CD4-positive, alpha-beta T cell treated with Interleukin-15 for 4 hours (primary cell): ENCODE measurements around the gene CLNK.

Source experiments
- DNase-seq: peaks from one replicate; pipeline ENCODE4 v3.0.0-alpha.2; 2020; ENCODE audit warnings: low spot score

Gene CLNK

DNA sequence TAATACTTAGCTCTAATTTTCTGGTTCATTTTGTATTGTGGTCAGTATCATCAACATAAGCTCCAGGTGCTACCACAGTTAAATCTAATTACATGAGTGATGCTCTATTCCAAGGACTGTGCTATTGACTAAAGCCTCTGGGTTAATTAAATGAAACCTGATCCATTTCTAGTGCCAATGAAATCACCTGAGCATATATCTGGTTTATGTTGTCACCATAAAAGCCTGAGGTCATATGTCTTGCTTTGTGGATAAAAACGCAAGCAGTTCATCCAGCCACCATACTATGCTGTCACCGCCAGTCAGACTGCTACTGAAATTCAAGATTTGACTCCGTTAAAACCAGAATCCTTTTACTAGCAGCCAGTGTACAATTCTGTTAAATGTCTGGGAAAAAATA is 163.1 kb downstream of the CLNK start:
- DNase-seq, result no peak

DNA sequence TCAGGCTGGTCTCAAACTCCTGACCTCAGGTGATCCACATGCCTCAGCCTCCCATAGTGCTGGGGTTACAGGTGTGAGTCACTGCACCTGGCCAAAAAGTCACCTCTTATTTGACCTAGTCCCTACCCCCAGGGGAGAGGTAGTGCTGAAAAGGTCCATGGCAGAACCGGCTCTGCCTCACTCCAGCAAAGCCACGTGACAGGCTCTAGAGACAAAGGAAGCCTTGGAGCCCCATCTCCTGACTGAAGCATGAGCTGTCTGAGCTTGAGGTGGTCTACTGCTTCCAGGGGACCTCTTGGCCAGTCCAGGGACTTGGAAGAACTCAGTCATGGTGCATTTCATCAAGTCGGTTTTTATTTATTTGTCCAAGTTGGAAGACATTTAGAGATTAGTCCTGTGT is 174.8 kb downstream of the CLNK start:
- DNase-seq, result no peak

DNA sequence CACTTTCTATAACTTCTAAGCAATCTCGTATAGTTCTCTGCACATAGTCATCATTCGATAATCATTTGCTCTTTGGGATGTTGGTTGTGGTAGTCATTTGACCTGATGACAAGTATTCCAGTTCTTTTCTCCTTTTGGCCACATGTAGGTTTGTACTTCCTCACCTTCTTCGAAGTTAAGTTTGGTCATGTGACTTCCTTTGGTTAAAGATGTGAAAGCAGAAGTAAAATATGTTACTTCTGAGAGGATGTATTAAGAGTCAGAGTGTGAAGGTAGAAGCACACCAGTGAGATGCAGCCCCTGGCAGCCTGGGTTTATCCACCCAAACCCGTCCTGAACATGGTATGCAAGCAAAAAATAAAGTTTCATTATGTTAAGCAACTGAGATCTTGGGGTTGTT is 178.5 kb downstream of the CLNK start:
- no peak for DNase-seq

DNA sequence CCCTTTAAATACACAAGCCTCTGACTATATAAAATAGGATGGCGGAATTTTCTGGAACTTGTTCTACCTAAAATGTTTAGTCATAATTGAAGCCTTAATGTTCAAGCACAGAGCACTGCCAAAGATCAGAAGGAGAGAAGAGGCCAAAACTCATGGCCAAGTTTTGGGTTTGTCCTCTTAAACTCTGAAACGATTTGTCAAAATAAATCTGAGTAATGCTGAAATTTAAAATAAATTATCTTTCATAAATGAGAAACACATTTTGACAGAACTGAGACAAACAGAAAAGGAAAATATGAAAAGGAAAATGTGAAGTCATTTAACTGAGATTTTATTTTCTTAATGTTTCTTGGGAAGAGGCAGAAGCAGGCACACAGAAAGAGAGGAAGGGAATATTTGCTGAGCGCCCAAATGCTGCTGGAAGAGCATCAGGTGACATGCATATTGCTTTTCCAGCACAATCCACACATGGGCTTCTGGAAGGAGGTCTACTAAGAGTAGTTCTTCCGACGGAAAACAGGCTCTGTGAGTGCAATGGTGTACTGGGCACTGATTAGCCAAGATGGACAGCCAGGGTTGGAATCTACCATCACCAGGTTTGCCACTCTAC is 179.9 kb downstream of the CLNK start:
- no peak for DNase-seq

DNA sequence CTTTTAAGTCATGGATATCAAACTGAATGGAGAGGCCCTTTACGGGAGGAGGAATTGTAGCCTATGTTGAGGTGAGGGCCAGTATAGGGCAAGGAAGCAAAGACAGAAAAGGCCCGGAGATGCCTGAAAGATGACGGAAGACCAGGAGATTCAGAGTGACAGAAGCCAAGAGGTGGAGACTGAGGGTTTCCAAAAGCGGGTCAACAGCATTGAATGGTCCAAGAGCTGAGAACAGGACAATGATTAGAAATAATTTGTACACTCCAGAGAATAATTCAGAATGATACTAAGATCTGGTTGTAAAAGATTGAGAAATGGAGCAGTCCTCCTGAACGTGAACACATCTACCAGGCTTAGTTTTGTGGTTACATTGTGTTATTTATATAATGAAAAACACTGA is 181.9 kb downstream of the CLNK start:
- no peak for DNase-seq

DNA sequence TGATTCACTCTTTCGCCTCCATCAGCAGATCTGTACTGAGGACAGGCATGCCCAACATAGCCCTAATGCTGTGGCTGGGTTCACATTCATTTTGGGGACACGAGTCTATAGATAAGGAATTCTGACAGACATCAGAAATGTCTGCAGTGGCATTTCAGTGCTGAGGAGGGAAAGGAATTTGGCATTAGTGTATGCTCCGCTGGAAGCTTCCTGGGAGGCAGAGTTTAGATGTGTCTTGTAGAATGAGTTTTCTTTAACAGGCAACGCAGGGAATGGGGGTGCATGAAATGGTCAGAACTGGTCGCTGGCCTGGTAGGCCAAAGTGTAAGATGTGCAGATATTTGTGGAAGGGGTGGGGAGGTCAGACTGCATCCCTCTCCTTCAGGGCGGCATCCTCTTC is 183.8 kb downstream of the CLNK start:
- no peak for DNase-seq

DNA sequence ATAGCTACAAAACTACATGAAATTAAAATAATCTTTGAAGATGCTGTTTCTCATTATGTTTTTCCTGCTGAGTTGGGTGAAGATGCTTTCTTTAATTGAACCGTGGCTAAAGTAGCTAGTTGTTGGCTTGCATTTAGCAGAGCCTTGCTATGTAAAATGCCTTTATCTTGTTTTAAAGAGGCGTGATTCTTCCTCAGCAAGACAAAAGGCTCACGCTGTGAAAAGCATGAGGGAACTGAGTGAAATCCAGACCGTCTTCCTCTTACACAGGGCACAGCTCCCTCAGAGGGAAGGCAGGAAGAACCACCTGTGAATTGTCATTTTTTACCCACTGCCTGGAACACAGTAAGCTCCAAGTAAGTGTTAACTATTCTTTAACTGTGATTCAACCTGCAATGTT is 188.4 kb downstream of the CLNK start:
- DNase-seq, result no peak

DNA sequence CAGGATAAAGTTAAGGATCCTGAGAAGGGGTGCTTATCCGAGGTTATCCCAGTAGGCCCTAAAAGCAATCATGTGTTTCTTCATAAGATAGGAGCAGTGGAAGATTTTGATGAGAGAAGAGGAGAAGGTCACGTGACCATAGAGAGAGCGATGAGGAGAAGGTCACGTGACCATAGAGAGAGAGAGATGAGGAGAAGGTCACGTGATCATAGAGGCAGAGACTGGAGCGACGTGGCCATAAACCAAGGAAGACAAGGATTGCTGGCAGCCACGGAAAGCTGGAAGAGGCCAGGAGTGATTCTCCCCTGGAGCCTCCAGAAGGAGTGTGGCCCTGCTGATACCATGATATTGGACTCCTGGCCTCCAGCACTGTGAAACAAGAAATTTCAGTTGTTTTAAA is 188.9 kb downstream of the CLNK start:
- no peak for DNase-seq

DNA sequence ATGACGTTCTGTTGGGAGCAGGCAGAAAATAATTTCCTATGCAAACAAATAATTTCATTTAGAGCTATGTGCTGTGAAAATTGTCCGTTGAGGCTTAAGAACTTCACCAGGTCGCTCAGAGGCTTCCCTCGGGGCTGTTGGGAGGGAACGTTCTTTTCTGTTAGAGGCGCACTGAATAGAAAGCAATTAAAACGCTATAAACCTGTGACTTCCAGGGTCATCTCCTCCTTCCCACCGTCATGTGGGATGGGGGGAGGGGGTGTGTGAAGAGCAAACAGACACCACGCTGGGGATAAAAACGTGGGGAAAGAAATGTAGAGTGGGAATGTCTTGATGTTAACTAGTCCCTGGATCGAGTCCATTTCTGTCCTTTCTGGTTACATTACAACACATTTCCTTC is 192.1 kb downstream of the CLNK start:
- DNase-seq, result no peak

DNA sequence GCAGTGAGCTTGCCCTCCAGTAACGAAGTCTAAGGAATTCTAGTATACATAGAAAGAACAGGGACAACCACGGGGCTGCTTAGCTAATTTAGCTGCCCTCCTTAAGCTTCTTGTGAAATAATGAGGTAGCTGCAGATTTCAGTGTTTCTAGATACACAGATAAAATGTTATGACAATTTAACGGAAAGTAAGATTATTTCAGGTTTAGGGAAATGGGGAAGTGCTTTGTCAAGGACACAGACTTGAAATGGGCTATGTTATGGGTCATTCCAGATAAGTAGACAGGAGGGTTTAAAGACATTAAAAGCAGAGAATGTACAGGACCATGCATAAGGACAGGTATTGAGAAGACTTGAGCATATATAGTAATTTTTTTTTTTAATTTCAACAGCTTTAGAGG is 193.2 kb downstream of the CLNK start:
- no peak for DNase-seq

DNA sequence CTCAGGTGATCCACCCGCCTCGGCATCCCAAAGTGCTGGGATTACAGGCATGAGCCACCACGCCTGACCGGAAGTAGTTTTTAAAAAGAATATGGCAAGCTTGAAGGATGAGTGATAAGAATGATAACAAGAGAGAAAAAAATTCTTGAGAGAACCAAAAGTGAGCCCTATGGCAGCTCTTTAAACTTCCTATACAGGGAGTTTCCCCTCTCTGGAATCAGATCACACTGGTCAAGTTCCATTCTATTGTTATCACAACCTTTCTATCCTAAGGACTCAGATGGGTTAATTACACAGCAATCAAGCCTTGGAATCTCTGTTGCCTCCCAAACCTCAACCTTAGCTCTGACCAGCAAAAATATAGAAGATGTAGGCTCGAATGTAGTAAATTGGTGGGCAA is 193.6 kb downstream of the CLNK start:
- no peak for DNase-seq

DNA sequence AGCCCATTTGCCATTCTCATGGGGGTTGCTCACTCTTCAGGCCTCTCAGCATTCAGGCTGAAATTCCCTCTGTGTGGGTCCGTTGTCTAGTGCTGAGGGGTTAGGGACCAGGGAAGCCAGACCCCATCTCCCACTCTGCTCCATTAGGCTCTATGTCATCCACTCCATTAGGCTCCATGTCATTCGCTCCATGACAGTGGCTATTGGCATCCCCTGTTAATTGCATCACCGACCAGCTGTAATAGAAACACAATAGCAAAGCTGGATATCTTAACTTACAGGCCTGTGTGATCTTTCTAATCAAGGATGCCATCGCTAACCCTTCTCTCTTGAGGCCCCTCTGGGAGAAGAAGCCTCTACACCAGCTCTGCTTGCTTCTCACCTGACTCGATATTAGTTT is 201.7 kb downstream of the CLNK start:
- no peak for DNase-seq

DNA sequence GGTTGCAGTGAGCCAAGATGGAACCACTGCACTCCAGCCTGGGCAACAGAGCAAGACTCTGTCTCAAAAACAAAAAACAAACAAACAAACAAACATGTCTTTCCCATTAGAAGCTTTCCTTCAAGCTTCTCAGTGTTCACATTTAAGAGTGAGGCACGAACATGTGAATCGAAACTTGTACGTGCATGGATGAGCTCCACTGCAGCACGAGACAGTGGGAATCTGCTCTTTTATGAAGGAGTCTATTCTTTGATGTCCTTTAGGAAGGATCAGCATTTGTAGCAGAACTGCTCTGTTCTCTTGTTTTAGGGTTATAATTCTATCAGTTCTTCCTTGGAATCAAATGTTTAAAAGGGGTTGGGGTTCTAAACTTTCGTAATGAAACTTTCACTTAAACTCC is 204.0 kb downstream of the CLNK start:
- no peak for DNase-seq

DNA sequence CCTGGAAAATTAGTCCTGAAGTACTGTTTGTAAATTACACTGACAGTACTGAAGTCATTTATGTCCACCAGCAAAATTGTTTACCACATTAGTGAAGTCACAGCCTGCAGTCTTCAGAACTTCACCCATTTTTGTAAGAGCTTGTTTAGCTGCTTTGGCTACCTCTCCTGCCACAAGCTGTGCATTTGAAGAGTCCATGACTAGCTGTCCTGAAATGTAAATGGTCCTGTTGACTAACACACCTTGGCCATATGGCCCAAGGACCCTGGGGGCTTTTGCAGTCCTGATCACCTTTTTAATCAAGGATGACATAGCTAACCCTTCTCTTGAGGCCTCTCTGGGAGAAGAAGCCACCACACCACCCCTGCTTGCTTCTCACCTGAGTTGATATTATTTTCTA is 205.9 kb downstream of the CLNK start:
- no peak for DNase-seq

DNA sequence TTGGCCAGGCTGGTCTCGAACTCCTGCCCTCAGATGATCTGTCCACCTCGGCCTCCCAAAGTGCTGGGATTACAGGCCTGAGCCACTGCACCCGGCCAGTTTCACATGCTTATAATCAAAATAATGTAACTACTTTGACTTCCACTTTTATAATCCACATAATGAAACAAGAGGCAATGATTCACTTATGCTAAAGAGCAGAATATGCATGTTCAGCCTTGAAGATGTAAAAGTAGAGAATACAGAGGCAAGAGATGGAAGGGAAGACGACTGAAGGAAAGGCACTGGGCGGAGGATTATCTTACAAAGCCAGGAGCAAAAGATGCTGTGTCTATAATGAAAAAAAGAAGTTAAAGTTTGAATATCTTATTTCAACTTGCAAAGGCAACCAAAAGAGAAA is 214.1 kb downstream of the CLNK start:
- no peak for DNase-seq

DNA sequence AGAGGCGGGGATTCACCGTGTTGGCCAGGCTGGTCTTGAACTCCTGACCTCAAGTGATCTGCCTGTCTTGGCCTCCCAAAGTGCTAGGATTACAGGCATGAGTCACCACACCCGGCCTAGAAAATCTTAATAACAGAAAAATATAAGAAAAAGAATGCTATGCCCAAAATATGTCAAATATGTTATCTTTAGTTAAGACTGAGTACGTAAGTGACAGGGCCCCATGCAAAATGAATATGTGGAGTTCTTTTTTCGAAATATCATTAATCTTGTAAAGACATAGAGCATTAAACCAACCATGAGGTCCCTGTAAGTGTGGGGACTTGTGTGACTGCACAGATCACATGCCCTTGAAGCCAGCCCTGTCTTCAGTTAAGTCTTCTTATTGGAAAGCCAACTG is 218.4 kb downstream of the CLNK start:
- DNase-seq, result no peak

DNA sequence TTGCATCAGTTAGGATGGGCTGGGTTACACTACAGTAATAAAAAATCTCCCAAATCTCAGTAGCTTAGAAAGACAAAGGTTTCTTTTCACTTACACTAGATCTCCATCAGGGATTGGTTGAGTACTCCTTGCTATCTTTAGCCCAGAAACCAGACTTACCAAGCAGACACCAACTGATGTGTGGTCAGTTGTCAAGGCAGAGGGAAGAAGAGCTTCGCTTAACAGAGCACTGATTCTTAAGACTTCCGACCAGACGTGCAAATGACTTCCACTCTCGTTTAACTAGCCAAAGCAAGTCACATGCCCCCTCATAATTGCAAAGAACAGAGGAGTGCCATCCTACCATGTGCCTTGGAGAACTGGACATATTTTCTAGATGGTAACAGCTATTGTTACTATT is 221.7 kb downstream of the CLNK start:
- no peak for DNase-seq

DNA sequence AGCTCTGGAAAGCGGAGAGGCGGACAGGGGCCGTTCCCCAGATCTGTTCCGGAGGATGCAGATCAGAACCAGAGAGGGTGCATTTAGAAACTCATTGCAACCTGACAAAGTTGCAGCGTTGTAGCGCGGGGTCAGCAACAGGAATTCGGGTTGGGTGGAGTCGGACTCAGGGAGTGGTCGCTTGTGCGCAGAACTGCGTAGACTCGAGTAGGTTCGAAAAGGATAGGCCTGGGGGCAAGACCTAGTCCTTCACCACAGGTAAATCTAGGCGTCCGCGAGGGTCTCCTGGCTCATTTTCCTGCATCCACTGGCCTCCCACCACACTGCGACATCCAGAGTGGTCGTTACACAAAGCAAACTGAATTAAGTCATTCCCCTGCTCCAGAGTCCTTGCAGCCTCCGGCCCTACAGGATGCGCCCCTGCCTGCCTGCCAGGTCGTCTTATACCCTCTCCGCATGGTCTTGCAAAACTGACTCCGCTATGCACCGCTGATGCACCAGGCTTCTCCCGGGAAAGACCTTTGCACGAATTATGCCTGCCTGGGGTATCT is 222.6 kb downstream of the CLNK start:
- no peak for DNase-seq

DNA sequence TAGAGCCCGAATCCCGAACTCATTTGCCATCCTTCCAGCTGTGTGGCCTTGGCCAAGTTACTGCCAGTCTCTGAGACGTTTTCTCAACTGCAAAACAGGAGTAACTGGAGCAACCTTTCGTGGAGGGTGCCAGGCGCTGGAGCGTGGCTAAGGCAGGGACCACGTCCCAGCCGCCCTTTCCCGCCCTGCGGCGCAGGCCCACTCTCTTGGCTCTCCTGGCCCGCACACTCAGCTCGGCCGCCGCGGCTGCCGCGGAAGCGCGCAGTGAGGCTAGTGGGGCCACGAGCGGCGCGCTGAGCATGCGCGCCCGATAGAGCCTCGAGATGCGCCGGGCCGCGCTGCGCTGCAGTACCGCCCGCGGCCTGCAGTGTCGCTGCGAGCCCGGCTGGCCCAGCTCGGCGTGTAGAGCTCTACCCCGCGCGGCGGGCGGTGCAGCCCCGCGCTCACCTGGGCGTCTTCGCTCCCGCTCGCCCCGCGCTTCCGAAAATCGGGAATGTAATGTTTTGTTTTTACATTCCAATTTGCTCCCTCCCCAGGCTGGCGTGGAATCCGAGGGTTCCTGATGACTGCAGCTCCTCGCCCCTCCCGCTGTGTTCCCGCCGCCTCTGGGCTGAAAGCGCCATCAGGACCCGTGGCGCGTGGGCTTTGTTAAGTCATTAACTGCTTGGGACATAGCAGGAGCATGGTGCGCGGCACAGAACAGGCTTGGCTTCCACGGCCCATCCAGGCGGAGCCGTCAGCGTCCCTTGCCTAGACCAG is 223.3 kb downstream of the CLNK start:
- DNase-seq, result peak; percentile 71

DNA sequence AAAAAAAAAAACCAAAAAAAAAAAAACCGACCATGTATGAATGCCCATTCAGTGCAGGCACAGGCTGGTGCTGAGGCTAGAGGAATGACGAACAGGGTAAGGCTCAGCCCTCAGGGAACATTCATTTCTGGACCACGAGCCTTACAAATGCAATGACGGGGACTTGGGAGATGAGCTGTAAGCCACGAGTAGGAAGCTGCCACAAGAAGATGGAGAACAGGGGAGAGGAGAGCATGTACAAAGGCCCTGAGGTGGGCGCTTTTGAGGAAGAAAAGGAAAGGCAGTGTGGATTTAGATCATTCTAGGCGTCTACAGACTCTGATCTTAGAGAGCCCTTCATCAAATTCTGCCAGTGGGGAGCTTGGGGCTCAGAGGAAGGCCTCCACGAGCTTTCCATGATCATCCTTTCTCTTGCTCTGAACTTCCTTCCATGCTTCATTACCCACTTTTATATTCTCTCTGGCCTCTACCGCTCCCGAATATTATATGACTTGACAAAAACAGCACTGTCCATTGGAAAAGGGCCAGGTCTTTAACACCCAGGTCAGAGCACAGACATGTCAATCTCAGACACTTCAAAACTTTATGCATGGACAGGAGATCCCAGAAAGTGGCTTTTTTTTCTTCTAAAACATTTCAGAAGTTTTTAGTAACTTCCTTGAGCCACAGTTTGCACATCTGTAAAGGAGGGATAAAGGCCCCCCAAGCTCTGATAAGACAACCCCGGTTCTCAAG is 224.1 kb downstream of the CLNK start:
- DNase-seq, result no peak

DNA sequence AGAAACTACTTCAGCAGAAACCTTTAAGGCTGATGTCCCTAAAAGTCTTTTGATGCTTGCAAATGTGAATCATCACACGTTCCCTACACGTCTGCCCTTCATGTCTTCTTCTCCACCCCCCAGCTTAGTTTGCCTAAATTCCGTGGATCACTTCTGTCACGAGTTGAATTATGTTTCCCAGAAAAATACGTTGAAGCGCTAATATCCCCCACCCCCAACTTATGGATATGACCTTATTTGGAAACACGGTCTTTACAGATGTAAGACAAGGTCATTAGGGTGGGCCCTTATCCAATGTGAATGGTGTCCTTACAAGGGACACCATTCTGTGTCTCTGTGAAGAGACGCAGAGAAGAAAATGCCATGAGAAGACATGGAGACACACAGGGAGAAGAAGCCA is 225.3 kb downstream of the CLNK start:
- no peak for DNase-seq

DNA sequence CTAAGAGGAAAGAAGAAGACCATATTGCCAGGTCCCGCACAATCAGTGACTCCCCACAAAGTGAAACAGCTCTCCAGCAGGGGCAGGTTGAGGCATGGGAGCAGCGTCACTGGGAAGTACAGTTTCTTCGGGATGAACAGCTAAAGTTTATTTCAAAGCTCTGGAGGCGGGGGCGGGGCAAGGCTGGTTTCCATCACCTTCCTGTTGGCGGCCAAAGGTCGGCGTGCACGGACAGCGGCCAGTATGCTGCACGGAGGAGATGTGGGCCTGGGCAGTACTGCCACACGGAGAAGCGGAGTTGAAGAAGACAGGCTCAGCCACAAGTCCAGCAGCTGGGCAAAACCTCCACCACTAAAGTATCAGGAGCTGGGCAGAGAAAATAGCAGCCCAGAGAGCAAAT is 226.4 kb downstream of the CLNK start:
- DNase-seq, result no peak

DNA sequence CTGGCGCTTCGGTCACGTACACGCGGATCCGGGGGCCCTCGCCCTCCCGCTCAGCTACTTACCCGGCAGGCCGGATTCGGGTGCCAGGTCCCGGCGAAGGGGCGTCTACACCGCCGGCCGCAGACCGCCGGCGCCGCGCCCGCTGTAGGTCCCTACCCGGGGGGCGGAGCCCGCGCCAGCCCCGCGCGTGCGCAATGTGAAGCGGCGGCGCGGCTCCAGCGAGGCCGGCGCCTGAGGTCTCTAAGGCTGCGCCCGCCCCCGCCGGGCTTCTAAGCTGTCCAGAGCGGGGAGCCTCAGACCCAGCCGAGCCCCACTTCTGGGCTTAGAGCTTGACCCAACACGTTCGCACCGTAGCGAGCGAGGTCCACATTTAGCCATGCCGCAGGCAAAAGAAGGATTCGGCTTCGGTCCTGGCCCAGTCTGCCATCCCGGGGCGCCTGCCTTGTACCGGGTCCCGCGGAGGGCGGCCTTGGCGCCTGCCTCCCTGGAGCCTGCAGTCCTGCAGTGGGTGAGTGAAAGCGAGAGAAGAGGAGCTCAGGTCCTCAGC is 227.2 kb downstream of the CLNK start, which contains the start of gene ZNF518B:
Gene ZNF518B (minus strand): TSS at position 172 of the 547 bp plus-strand sequence. CDS start 11,098 bp downstream, outside the sequence.
- DNase-seq, result peak; percentile 76
